Measurements from ENCODE around the gene RBL2. TPM values are rescaled to one million over a fixed set of nuclear protein-coding genes. Genes with fewer than 3 reads are reported as not detected.
"Not testable (repeated sequence)": the region's sequence is repeated elsewhere in the genome, so short reads cannot be mapped to it uniquely, and the experiment has no call there.

The RBL2 gene
- polyA plus RNA-seq, 3 donors from 2014 or later: 140 to 194 (median 186) TPM

DNA sequence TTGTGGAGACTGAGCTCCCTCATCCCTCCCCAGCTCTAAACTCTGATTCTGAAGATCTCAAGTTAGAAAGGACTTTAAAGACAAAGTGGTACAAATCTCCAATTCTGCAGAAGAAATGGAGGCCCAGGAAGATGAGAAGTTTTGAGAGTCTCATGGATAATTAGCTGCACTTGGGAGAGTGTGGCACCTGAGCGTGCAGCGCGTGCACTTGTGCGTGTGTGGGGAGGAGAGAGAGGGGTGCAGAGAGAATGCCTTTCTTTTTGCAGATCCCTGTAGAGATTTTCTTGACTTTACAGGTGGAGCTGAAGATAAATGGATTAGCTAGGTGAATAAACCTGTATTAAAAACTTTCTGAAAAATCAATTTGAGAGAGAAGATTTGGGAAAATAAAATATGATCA lies 83.6 kb downstream of the RBL2 start:
- Mint-ChIP-seq H3K4me3 (peak overlapping the region; percentile 81 to 93 (median 84)), H3K9me3 (peaks cover 0 to 2% (median 0%) of the 10 kb centered on the region in 6 donors), H3K4me1 (peaks cover 73 to 83% of the 10 kb centered on the region in 2 donors), H3K27me3 (ENCODE audit: low read depth in 3 of 3) (peaks cover 4 to 16% (median 11%) of the 10 kb centered on the region in 3 donors), H3K27ac (peak overlapping the region; percentile 87 to 95 (median 90)), H3K36me3 (peaks cover 0 to 9% (median 0%) of the 10 kb centered on the region in 3 donors)
- no peak for DNase-seq

DNA sequence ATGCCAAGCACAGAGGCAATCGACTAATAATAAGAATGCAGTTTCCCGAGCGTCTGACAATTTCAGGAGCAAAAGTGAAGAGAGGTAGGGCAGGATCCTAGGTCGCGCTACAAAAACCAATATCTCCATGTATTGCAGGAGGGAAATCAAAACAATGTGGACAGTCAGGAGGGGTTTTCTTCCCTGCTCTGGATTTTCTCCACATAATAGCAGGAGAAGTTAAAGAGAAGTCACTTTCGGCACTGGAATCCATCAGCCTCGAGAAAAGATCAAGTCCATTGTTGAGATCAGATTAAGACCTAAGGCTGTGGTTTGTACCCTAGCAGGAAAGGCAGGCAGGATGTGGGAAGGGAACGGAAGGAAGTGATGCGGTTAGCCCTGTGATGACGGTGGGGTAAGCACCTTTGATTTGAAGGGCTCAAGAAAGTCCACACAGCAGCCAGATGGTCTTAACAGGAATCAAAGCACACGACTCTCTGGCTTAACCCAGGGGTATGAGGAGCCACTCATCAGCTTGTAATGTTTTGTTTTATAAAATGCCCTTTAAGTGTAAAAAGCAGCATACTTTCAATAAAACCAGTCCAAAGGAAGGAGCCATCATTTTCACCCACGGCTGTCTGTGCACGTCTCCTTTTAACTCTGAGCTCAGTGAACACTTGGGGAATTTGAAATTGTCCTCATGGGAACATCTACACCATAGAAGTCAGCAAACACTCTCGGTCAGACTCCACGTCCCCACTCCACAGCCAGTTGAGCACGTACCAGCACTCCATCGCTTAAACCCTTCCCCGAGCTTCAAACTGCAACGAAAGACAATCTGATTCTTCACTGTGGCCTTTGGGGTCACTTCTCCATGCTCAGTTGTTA lies 84.5 kb downstream of the RBL2 start:
- peak overlapping the region; percentile 81 to 93 (median 84) for H3K4me3 Mint-ChIP-seq
- peaks cover 0 to 9% (median 0%) of the 10 kb centered on the region in 3 donors for H3K36me3 Mint-ChIP-seq
- DNase-seq: peak; percentile 87 to 89 (median 88)
- H3K27ac Mint-ChIP-seq: peak overlapping the region; percentile 87 to 98 (median 92)
- H3K27me3 Mint-ChIP-seq (ENCODE audit: low read depth in 3 of 3): peaks cover 4 to 16% (median 13%) of the 10 kb centered on the region in 3 donors
- peaks cover 64 to 74% of the 10 kb centered on the region in 2 donors for H3K4me1 Mint-ChIP-seq
- H3K9me3 Mint-ChIP-seq: peaks cover 0 to 2% (median 0%) of the 10 kb centered on the region in 6 donors

- Mint-ChIP-seq H3K27me3 (ENCODE audit: low read depth in 3 of 3) (peaks cover 4 to 13% (median 13%) of the 10 kb centered on the region in 3 donors), H3K4me1 (peaks cover 57 to 66% of the 10 kb centered on the region in 2 donors), H3K4me3 (peak overlapping the region; percentile 81 to 93 (median 84)), H3K36me3 (peaks cover 0 to 4% (median 0%) of the 10 kb centered on the region in 3 donors), H3K9me3 (peaks cover 0 to 2% (median 0%) of the 10 kb centered on the region in 6 donors), H3K27ac (peak overlapping the region; percentile 87 to 98 (median 92))
- peak; percentile 37 to 43 (median 38) for DNase-seq
These were observed 85.3 kb downstream of the RBL2 start for GRCh38 chr16:53519417-53520091.

DNA sequence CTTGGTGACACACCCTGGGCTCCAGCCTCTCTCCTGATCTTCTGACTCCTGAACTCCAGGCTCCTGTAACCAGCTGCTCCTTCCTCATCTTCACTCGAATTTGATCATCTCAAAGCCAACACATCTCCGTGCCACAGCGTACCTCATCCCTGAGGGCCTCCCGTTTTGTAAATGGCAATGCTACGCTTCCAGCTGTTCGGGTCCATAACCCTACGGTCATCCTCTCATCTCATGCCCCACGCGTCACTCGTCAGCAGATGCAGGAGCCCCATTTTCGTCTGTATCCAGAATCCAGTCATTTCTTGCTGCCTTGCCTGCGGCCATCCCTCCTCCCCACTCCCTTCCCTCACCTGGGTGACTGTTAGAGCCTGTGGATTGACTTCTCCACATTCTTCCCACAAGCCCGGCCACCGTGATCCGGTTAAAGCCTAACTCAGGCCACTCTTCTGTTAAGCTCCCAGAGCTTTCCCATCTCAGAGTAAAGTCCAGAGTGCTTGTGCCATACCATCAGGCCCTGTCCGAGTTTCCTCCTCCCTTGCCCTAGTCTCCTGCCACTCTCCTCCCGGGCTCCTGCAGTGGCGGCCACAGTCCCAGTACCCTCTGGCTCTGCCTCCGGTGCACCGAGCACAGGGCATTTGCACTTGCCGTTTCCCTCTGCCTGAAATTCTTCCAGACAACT lies 89.0 kb downstream of the RBL2 start:
- H3K36me3 Mint-ChIP-seq: peaks cover 0 to 4% (median 0%) of the 10 kb centered on the region in 3 donors
- H3K4me1 Mint-ChIP-seq: peaks cover 25 to 29% of the 10 kb centered on the region in 2 donors
- no peaks in the 10 kb centered on the region for H3K9me3 Mint-ChIP-seq
- H3K27ac Mint-ChIP-seq: peak overlapping the region in 1 of 6 donors; percentile 73
- DNase-seq: no peak
- H3K27me3 Mint-ChIP-seq (ENCODE audit: low read depth in 3 of 3): peaks cover 6 to 11% (median 8%) of the 10 kb centered on the region in 3 donors
- no peak overlapping the region for H3K4me3 Mint-ChIP-seq

DNA sequence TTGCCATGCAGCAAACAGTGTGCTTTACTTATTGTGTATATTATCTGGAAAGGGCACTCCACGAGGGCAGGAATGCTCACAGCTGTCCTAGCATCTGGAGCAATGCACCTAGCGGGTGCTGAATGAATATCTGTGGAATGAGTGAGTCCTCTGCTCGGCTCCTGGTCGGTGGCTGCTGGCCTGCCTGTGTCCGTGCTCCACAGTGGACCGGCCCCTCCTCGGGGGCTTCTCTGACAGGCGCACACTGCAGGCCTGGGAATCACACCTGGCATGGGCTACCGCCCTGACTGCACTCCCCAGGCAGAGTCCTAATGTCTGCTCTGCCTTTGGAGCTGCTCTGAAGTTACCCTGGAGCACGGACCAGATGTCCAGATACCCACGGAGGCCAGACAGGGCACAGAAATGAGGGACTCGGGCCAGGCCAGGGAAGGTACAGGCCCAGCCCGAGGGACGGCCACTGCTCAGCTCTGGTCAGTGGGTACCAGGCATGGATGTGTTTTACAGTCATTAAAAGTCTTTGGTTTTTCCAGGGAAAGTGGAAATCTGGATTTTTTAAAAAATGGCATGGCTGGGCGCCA lies 89.8 kb downstream of the RBL2 start:
- Mint-ChIP-seq H3K9me3 (no peaks in the 10 kb centered on the region), H3K27me3 (ENCODE audit: low read depth in 3 of 3) (peaks cover 2 to 6% (median 2%) of the 10 kb centered on the region in 3 donors), H3K4me3 (no peak overlapping the region), H3K27ac (no peak overlapping the region), H3K36me3 (peaks cover 0 to 4% (median 0%) of the 10 kb centered on the region in 3 donors), H3K4me1 (peaks cover 17 to 21% of the 10 kb centered on the region in 2 donors)
- no peak for DNase-seq

DNA sequence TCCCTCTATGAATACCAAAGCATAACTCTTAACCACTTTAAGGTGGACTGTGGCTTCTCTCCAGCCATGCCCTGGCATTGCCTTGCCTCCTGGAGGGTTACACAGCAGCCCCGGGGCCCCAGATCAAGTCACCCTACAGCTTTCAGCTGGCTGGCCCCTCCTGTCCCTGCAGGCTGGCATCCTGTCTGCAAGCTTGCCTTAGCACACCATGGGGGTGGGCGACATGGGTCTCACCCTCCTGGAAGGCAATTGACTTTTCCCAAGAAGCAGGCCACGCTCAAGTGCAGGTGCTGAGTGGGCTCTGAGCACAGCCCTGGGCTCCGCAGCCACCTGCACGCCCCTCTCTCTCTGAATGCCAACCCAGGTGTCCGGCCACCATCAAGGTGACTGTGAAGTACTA lies 94.5 kb downstream of the RBL2 start:
- Mint-ChIP-seq H3K9me3 (no peaks in the 10 kb centered on the region), H3K4me1 (peaks cover 0 to 4% of the 10 kb centered on the region in 2 donors), H3K27me3 (ENCODE audit: low read depth in 3 of 3) (peaks cover 0 to 2% (median 0%) of the 10 kb centered on the region in 3 donors), H3K4me3 (no peak overlapping the region), H3K36me3 (no peaks in the 10 kb centered on the region), H3K27ac (no peak overlapping the region)
- DNase-seq: no peak

DNA sequence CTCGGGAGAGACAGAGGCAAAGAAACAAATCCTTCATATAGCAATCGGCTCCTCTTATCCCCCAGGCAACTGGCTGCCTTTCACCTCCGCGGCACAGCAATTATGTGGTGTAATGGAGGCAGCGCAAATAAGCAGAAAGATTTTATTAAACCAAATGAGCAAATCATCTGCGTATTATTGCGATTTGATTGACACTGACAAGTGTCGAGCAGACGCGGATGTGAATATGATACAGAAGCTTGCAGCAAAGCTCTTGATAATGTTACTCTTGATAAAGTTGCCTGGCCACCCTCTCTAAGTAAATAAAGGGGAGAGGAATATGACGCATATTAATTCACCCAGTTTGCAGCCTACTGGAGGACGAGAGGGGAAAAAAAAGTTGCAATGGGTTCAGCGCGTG lies 95.2 kb downstream of the RBL2 start:
- peaks cover 6 to 11% of the 10 kb centered on the region in 2 donors for H3K4me1 Mint-ChIP-seq
- H3K36me3 Mint-ChIP-seq: no peaks in the 10 kb centered on the region
- no peak overlapping the region for H3K27ac Mint-ChIP-seq
- no peak for DNase-seq
- H3K9me3 Mint-ChIP-seq: no peaks in the 10 kb centered on the region
- H3K27me3 Mint-ChIP-seq (ENCODE audit: low read depth in 3 of 3): peaks cover 0 to 4% (median 0%) of the 10 kb centered on the region in 3 donors
- no peak overlapping the region for H3K4me3 Mint-ChIP-seq

DNA sequence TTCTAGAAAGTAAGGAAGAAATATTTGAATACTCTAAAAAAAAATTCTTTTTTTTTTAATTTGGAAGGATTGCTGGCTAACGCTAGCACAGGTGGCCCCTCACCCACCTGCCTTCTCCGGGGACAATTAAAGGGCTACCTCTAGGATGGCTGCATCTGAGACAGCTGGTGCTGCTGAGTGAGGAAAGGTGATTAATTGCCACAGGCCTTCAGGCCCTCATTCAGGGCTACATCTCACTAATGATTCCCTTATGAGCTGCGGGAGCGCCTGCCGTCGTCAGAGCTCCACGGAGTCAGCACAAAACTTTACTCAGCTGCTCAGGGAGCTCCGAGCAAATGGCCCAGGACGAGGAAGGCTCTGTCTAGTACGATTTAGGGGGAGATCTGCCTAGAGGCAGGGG lies 95.8 kb downstream of the RBL2 start:
- no peak overlapping the region for H3K27ac Mint-ChIP-seq
- peaks cover 0 to 4% (median 0%) of the 10 kb centered on the region in 3 donors for H3K27me3 Mint-ChIP-seq (ENCODE audit: low read depth in 3 of 3)
- no peaks in the 10 kb centered on the region for H3K9me3 Mint-ChIP-seq
- H3K36me3 Mint-ChIP-seq: no peaks in the 10 kb centered on the region
- DNase-seq: no peak
- H3K4me1 Mint-ChIP-seq: peaks cover 9 to 16% of the 10 kb centered on the region in 2 donors
- no peak overlapping the region for H3K4me3 Mint-ChIP-seq

DNA sequence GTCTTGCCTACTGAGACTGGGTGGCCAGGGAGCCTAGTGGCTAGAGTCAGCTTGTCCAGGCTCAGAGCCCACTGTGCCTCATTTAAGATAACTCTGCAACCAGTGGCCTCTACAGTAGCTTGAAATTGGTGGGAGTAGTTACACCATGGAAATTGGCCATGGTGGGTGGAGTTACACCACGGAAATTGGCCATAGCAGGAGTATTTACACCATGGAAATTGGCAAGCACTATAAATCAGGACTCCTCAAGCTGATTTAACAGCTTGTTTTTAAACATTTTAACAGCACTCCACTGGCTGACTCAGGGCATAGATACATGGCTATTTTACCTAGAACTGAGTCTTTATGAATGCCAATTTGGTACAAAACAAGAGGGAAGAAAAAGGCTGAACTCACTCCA lies 96.5 kb downstream of the RBL2 start:
- Mint-ChIP-seq H3K27me3 (ENCODE audit: low read depth in 3 of 3) (peaks cover 0 to 4% (median 0%) of the 10 kb centered on the region in 3 donors), H3K27ac (no peak overlapping the region), H3K4me1 (peaks cover 11 to 18% of the 10 kb centered on the region in 2 donors), H3K9me3 (no peaks in the 10 kb centered on the region), H3K4me3 (no peak overlapping the region), H3K36me3 (no peaks in the 10 kb centered on the region)
- DNase-seq: no peak

DNA sequence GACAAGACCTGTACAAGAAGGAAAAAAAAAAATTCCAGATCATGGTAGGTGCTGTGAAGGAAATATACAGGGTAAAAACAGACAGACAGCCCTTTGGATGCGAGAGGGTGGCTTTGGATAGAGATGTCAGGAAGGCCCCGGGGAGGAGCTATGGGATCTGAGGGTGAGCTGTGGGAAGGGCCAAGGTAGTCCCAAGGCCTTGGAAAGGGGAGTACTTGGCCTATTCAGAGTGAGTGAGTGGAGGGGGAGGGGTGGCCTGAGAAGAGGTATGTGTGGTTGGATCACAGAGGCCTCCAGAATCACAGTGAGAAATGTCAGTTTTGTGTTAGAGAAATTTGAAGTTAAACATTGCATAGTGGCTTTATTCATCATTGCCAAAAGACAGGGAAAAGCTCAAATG lies 99.9 kb downstream of the RBL2 start:
- Mint-ChIP-seq H3K27me3 (ENCODE audit: low read depth in 3 of 3) (peaks cover 0 to 6% (median 3%) of the 10 kb centered on the region in 3 donors), H3K9me3 (no peaks in the 10 kb centered on the region), H3K36me3 (no peaks in the 10 kb centered on the region), H3K27ac (peak overlapping the region in 3 of 6 donors; percentile 43 to 67 (median 62)), H3K4me3 (no peak overlapping the region), H3K4me1 (peaks cover 34 to 40% of the 10 kb centered on the region in 2 donors)
- no peak for DNase-seq

GRCh38 chr16:53537626-53538025 lies 103.4 kb downstream of the RBL2 start:
- Mint-ChIP-seq H3K4me1 (peaks cover 34 to 40% of the 10 kb centered on the region in 2 donors), H3K4me3 (peak overlapping the region; percentile 5 to 62 (median 43)), H3K36me3 (no peaks in the 10 kb centered on the region), H3K27me3 (ENCODE audit: low read depth in 3 of 3) (peaks cover under 1 to 15% (median 3%) of the 10 kb centered on the region in 3 donors), H3K9me3 (no peaks in the 10 kb centered on the region), H3K27ac (peak overlapping the region; percentile 23 to 86 (median 70))
- peak; percentile 35 to 63 (median 50) for DNase-seq

DNA sequence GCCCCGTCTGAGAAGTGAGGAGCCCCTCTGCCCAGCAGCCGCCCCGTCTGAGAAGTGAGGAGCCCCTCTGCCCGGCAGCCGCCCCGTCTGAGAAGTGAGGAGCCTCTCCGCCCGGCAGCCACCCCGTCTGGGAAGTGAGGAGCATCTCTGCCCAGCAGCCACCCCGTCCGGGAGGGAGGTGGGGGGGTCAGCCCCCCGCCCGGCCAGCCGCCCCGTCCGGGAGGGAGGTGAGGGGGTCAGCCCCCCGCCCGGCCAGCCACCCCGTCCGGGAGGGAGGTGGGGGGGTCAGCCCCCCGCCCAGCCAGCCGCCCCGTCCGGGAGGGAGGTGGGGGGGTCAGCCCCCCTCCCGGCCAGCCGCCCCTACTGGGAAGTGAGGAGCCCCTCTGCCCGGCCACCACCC lies 105.1 kb downstream of the RBL2 start:
- H3K27ac Mint-ChIP-seq, H3K9me3 Mint-ChIP-seq, H3K4me3 Mint-ChIP-seq, H3K36me3 Mint-ChIP-seq, DNase-seq: not testable (repeated sequence)
- Mint-ChIP-seq H3K27me3 (ENCODE audit: low read depth in 3 of 3) (peaks cover 2 to 13% (median 4%) of the 10 kb centered on the region in 3 donors), H3K4me1 (peaks cover 30 to 31% of the 10 kb centered on the region in 2 donors)
